ENCODE data around the gene HSPBP1. TPM values are rescaled to one million over a fixed set of nuclear protein-coding genes. Genes with fewer than 3 reads are reported as not detected.
A peak's percentile ranks its signal among the peaks of the same experiment; 100 is the strongest.

The HSPBP1 gene
- total RNA-seq, 2 experiments from 2014 or later: 14.3 to 15.1 TPM

DNA sequence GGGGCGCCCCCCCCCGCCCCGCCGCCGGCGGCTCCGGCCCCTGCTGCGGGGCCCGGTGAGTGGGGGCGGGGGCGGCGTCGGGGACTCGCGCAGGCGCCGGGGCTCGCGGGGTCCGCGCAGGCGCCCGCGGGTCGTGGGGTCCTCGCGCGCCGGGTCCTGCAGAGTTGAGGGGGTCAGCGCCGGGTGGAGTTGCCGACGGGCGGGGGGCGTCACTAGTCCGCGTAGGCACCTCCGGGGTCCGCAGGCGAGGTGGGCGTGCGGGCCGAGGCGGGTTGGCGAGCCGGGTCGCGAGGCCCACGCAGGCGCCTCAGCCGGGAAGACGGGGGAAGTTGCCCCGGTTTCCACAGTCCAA is 21.5 kb downstream of the HSPBP1 start:
- peaks cover 51% of the 10 kb centered on the region for H3K36me3 Mint-ChIP-seq (ENCODE audit: low read depth)
- intact Hi-C loops (cut with DNase I, micrococcal nuclease): loop anchor here (2.0 to 10.0 kb wide), 7 partner anchors 81 to 1054 kb away; partner anchors contain the start of genes PPP1R12C (in 1 of the 2), UBE2S (in 1 of the 2), ZNF524 (in 1 of the 2) and ZNF865 (in 1 of the 2)
- ATAC-seq (ENCODE audit: poor library complexity): peak; percentile 9
- H3K4me3 Mint-ChIP-seq: peak overlapping the region; percentile 89
- ChIA-PET CTCF (interaction anchor here (1.1 to 2.3 kb wide), 2 partner anchors 43 to 160 kb away, joined by 4 to 10 read pairs; no protein-coding TSS in a partner anchor), POLR2A (interaction anchor here (0.7 to 5.2 kb wide), 16 partner anchors 8 to 376 kb away, joined by 3 to 79 read pairs (median 5); partner anchors contain the start of genes BRSK1, FIZ1, HSPBP1 and ISOC2)
- no peaks in the 10 kb centered on the region for H3K36me3 ChIP-seq (ENCODE audit: insufficient read depth, low read length)
- H3K4me1 Mint-ChIP-seq (ENCODE audit: low read depth): peaks cover 46% of the 10 kb centered on the region
- peak overlapping the region; percentile 76 for H3K4me3 ChIP-seq (ENCODE audit: low read length)
- peaks cover 0 to 5% of the 10 kb centered on the region in 2 experiments for H3K9me3 ChIP-seq (ENCODE audit: control insufficient read depth in 1 of 2, insufficient read depth in 1 of 2, low read length in 2 of 2)
- peaks cover 57% of the 10 kb centered on the region for H3K4me1 ChIP-seq (ENCODE audit: insufficient read depth, low read length)
- no peaks in the 10 kb centered on the region for H3K27me3 ChIP-seq (ENCODE audit: control insufficient read depth in 1 of 2, insufficient read depth in 2 of 2, low read length in 2 of 2)
- TF ChIP-seq, protein P1, sequence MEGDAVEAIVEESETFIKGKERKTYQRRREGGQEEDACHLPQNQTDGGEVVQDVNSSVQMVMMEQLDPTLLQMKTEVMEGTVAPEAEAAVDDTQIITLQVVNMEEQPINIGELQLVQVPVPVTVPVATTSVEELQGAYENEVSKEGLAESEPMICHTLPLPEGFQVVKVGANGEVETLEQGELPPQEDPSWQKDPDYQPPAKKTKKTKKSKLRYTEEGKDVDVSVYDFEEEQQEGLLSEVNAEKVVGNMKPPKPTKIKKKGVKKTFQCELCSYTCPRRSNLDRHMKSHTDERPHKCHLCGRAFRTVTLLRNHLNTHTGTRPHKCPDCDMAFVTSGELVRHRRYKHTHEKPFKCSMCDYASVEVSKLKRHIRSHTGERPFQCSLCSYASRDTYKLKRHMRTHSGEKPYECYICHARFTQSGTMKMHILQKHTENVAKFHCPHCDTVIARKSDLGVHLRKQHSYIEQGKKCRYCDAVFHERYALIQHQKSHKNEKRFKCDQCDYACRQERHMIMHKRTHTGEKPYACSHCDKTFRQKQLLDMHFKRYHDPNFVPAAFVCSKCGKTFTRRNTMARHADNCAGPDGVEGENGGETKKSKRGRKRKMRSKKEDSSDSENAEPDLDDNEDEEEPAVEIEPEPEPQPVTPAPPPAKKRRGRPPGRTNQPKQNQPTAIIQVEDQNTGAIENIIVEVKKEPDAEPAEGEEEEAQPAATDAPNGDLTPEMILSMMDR (IDR thresholded peaks at IDR 0.05): no peak
- peak overlapping the region; percentile 97 for H3K27ac Mint-ChIP-seq
- peak overlapping the region; percentile 78 to 93 for H3K27ac ChIP-seq (ENCODE audit: low read depth in 1 of 2, low read length in 2 of 2)
- DNase-seq: peak in 9 of 14 experiments; percentile 27 to 70 (median 44)
- no peaks in the 10 kb centered on the region for H3K27me3 Mint-ChIP-seq
- H3K9me3 Mint-ChIP-seq: no peaks in the 10 kb centered on the region

DNA sequence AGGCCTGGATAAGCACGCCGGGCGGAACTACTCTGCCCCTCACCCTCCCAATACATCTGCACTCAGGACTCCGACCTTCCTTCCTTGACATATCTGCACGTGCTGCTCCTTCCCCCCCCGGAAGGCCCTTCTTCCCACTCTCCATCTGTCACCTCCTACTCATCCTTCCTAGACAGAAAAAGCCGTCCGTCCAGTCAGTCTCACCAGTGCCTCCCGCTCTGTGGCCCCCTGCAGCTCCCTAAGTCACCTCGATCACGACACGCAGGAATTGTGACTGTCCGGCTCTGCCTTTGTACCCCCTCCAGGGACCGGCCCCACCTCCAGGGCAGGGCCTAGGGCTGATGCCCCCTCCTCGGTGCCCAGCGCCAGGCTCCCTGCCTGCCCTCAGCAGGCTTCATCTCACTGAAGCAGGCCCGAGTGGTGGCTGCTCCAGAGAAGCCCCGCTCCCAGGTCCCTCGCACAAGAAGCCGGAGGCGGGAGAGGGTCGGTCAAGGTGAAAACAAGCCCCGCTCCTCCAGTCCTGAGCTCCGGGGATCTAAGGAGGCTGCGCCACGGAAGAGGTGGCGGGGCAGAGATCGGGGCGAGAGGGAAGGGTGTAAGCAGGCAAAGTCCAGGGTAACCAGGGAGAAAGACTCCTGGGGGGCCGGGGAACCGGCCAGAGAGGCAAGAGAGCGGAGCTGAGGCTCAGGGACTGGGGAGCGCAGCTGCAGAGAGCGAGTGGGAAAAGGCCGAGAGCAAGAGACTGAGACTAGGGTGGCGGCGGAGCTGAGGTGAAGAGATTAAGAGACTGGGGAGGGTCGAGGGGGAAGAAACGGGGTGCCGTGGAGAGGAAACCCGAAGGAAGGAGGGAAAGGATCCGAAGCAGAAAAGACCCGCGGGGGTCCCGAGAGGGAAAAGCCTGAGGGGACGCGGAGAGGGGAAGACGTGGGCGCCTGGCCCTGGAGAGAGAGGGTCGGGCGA is 22.2 kb downstream of the HSPBP1 start:
- Histone ChIP-seq H3K9me3 (ENCODE audit: control insufficient read depth in 1 of 2, insufficient read depth in 1 of 2, low read length in 2 of 2) (peaks cover 0 to 5% of the 10 kb centered on the region in 2 experiments), H3K27ac (ENCODE audit: low read depth in 1 of 2, low read length in 2 of 2) (peak overlapping the region; percentile 75 to 91), H3K4me1 (ENCODE audit: insufficient read depth, low read length) (peaks cover 64% of the 10 kb centered on the region), H3K4me3 (ENCODE audit: low read length) (peak overlapping the region; percentile 76), H3K36me3 (ENCODE audit: insufficient read depth, low read length) (no peaks in the 10 kb centered on the region), H3K27me3 (ENCODE audit: control insufficient read depth in 1 of 2, insufficient read depth in 2 of 2, low read length in 2 of 2) (no peaks in the 10 kb centered on the region)
- ATAC-seq (ENCODE audit: poor library complexity): no peak
- H3K27me3 Mint-ChIP-seq: no peaks in the 10 kb centered on the region
- POLR2A ChIA-PET: interaction anchor here (1.0 to 5.2 kb wide), 9 partner anchors 21 to 397 kb away, joined by 3 to 79 read pairs (median 11); partner anchors contain the start of genes BRSK1, HSPBP1, KMT5C and U2AF2
- CTCF ChIA-PET: interaction anchor here (0.7 kb wide), 1 partner anchor 62 kb away, joined by 4 read pairs; no protein-coding TSS in a partner anchor
- peak in 5 of 14 experiments; percentile 20 to 51 (median 25) for DNase-seq
- peak overlapping the region; percentile 91 for H3K4me3 Mint-ChIP-seq
- H3K4me1 Mint-ChIP-seq (ENCODE audit: low read depth): peaks cover 53% of the 10 kb centered on the region
- TF ChIP-seq, protein P1 (IDR thresholded peaks at IDR 0.05): no peak
- peak overlapping the region; percentile 96 for H3K27ac Mint-ChIP-seq
- peaks cover 52% of the 10 kb centered on the region for H3K36me3 Mint-ChIP-seq (ENCODE audit: low read depth)
- H3K9me3 Mint-ChIP-seq: no peaks in the 10 kb centered on the region
- intact Hi-C loops (cut with DNase I, micrococcal nuclease): loop anchor here (2.0 to 10.0 kb wide), 7 partner anchors 80 to 1055 kb away; partner anchors contain the start of genes PPP1R12C (in 1 of the 2), UBE2S (in 1 of the 2), ZNF524 (in 1 of the 2) and ZNF865 (in 1 of the 2)
